SK-N-MC (cell line): ENCODE measurements around the gene CES5A.

Experiments used
- EZH2 ChIP-seq: fragments of 200-600 bp; sonication (generic); IDR thresholded peaks from one replicate; pipeline ENCODE4 v1.6.1; 2017; ENCODE audit warnings: antibody characterized with exemption
- POLR2AphosphoS5 ChIP-seq: IDR thresholded peaks from 2 replicates; pipeline ENCODE4 v1.6.1; 2012; ENCODE audit warnings: mild to moderate bottlenecking, low read depth, low read length, borderline replicate concordance

DNA sequence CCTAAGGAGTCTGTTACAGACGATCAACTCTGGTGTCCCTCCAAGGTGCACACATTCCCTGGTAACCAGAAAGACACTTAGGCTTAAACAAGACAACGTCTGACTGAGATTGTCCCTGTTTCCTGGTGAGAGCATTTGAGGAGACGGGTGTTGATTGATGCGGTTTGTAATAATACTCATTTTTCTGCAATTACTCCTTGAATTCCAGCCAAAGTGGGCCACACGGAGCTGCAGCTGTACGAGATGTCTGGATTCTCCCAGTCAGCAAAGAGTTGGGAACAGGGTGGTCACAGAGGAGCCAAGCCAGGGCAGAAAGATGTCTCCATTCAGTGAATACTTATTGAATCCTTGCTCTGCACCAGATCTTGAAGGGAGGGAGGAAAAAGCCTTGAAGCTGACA, 30.9 kb upstream of the CES5A start:
- TF ChIP-seq POLR2AphosphoS5 (no peak), EZH2 (no peak)
